Lower lobe of right lung (tissue), 2 donors: ENCODE measurements around the gene EPS8L2. TPM values are rescaled to one million over a fixed set of nuclear protein-coding genes. Genes with fewer than 3 reads are reported as not detected.
"Not testable (repeated sequence)": the region's sequence is repeated elsewhere in the genome, so short reads cannot be mapped to it uniquely, and the experiment has no call there.

Source experiments
- ATAC-seq, 2 donors: fragments of 200-7000 bp; cut with Tn5 transposase; one replicate each; pipeline ENCODE4 v1.9.1; 2020 to 2022; ENCODE audit warnings: mild to moderate bottlenecking in 2 of 2, moderate library complexity in 2 of 2
- DNase-seq: peaks from one replicate; pipeline ENCODE4 v3.0.0-alpha.2; 2020
- H3K27ac ChIP-seq: fragments of 200-600 bp; one replicate; pipeline ENCODE4 v1.8.0; 2022
- H3K27me3 ChIP-seq: fragments of 200-600 bp; one replicate; pipeline ENCODE4 v1.8.0; 2022; ENCODE audit warnings: low read depth
- H3K36me3 ChIP-seq: fragments of 200-600 bp; one replicate; pipeline ENCODE4 v1.8.0; 2022; ENCODE audit warnings: mild to moderate bottlenecking
- H3K4me1 ChIP-seq: fragments of 200-600 bp; one replicate; pipeline ENCODE4 v1.8.0; 2022
- H3K4me3 ChIP-seq: fragments of 200-600 bp; one replicate; pipeline ENCODE4 v1.8.0; 2022; ENCODE audit warnings: mild to moderate bottlenecking
- H3K9me3 ChIP-seq: fragments of 200-600 bp; one replicate; pipeline ENCODE4 v1.8.0; 2022
- intact Hi-C: fragments of 100-400 bp; cut with DNase I; formaldehyde crosslinking; loops from one replicate; pipeline ENCODE4 v1.11.0; 2022
- total RNA-seq: library from RNA; stranded (reverse); fragmentation: NEBNext Ultra II Directional; extraction: Animal tissue kit (Norgen Biotek cat#: 25700); gene quantifications from one replicate; pipeline ENCODE4 v1.2.1, GENCODE V29; 2021
- TF ChIP-seq, protein P1 (sequence below): fragments of 200-600 bp; IDR thresholded peaks from one replicate; pipeline ENCODE4 v1.8.0; 2022; ENCODE audit warnings: antibody characterized with exemption, mild to moderate bottlenecking
- donor health status: DM: no; HTN: yes; CAD: no; lungs with severe emphysema.

The EPS8L2 gene
- total RNA-seq, 1 donor from 2014 or later: 156 TPM

GRCh38 chr11:680970-681369 lies 25.1 kb upstream of the EPS8L2 start:
- intact Hi-C loops: no loop called here
- no peak overlapping the region for H3K27ac ChIP-seq
- no peak for ATAC-seq
- no peaks in the 10 kb centered on the region for H3K27me3 ChIP-seq
- DNase-seq: no peak
- TF ChIP-seq, protein P1, sequence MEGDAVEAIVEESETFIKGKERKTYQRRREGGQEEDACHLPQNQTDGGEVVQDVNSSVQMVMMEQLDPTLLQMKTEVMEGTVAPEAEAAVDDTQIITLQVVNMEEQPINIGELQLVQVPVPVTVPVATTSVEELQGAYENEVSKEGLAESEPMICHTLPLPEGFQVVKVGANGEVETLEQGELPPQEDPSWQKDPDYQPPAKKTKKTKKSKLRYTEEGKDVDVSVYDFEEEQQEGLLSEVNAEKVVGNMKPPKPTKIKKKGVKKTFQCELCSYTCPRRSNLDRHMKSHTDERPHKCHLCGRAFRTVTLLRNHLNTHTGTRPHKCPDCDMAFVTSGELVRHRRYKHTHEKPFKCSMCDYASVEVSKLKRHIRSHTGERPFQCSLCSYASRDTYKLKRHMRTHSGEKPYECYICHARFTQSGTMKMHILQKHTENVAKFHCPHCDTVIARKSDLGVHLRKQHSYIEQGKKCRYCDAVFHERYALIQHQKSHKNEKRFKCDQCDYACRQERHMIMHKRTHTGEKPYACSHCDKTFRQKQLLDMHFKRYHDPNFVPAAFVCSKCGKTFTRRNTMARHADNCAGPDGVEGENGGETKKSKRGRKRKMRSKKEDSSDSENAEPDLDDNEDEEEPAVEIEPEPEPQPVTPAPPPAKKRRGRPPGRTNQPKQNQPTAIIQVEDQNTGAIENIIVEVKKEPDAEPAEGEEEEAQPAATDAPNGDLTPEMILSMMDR: no peak
- H3K36me3 ChIP-seq: peaks cover 64% of the 10 kb centered on the region
- H3K4me3 ChIP-seq: no peak overlapping the region
- H3K9me3 ChIP-seq: no peaks in the 10 kb centered on the region
- no peaks in the 10 kb centered on the region for H3K4me1 ChIP-seq

- peaks cover 80% of the 10 kb centered on the region for H3K36me3 ChIP-seq
- no peak for DNase-seq
Observed at GRCh38 chr11:686451-687243, 19.4 kb upstream of the EPS8L2 start.

GRCh38 chr11:687751-688150 lies 18.3 kb upstream of the EPS8L2 start:
- TF ChIP-seq, protein P1: no peak
- Histone ChIP-seq H3K4me3 (no peak overlapping the region), H3K4me1 (peaks cover under 1% of the 10 kb centered on the region), H3K36me3 (peaks cover 77% of the 10 kb centered on the region), H3K9me3 (no peaks in the 10 kb centered on the region), H3K27me3 (no peaks in the 10 kb centered on the region), H3K27ac (no peak overlapping the region)
- intact Hi-C loops: no loop called here
- ATAC-seq: no peak
- DNase-seq: no peak

More at GRCh38 chr11:686451-687243, 19.4 kb upstream of the EPS8L2 start:
- Histone ChIP-seq H3K27ac (no peak overlapping the region), H3K4me1 (no peaks in the 10 kb centered on the region), H3K9me3 (no peaks in the 10 kb centered on the region), H3K4me3 (no peak overlapping the region), H3K27me3 (no peaks in the 10 kb centered on the region)
- intact Hi-C loops: no loop called here
- ATAC-seq: no peak
- TF ChIP-seq, protein P1: no peak

- TF ChIP-seq, protein P1: no peak
- H3K4me1 ChIP-seq: peaks cover 10% of the 10 kb centered on the region
- peaks cover 68% of the 10 kb centered on the region for H3K36me3 ChIP-seq
- no peaks in the 10 kb centered on the region for H3K27me3 ChIP-seq
- no peaks in the 10 kb centered on the region for H3K9me3 ChIP-seq
- H3K27ac ChIP-seq: no peak overlapping the region
- DNase-seq (no peak), ATAC-seq (no peak)
- intact Hi-C loops: no loop called here
- no peak overlapping the region for H3K4me3 ChIP-seq
Observed at GRCh38 chr11:688681-689080, 17.4 kb upstream of the EPS8L2 start.

DNA sequence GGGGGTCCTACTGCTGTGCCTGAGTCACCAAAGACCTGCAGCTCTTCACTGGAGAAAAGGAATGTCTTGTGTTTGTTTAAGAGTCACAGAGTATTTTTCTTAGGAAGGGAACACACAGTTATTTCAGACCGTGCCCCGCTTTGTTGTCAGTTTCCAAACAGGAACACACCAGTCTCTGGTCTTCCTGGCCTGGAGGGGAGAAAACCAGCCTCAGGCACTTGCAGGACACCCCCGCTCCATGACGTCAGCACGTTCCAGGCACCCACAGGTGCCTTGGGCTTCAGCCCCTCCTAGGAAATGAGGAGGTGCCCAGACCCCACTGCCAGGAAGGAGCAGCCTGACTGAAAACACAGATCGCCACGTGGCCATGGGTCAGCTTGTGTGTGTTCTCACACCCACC lies 16.4 kb upstream of the EPS8L2 start:
- TF ChIP-seq, protein P1: no peak
- peaks cover 13% of the 10 kb centered on the region for H3K4me1 ChIP-seq
- DNase-seq (no peak), ATAC-seq (peak; percentile 42 to 56)
- H3K27me3 ChIP-seq: no peaks in the 10 kb centered on the region
- H3K4me3 ChIP-seq: no peak overlapping the region
- intact Hi-C loops: no loop called here
- peaks cover 59% of the 10 kb centered on the region for H3K36me3 ChIP-seq
- no peak overlapping the region for H3K27ac ChIP-seq
- H3K9me3 ChIP-seq: no peaks in the 10 kb centered on the region

GRCh38 chr11:690244-690643 lies 15.8 kb upstream of the EPS8L2 start:
- H3K4me3 ChIP-seq, DNase-seq, H3K27ac ChIP-seq, H3K27me3 ChIP-seq, ATAC-seq, H3K9me3 ChIP-seq, intact Hi-C loops: not testable (repeated sequence)
- Histone ChIP-seq H3K4me1 (peaks cover 13% of the 10 kb centered on the region), H3K36me3 (peaks cover 53% of the 10 kb centered on the region)
